Uterus (tissue), 4 donors: ENCODE data around the gene MT1A. TPM values are rescaled to one million over a fixed set of nuclear protein-coding genes. Genes with fewer than 3 reads are reported as not detected.

Experiments
- DNase-seq, 2 donors: peaks; one replicate each; pipeline ENCODE4 v3.0.0-alpha.2; 2019 to 2020
- H3K27ac ChIP-seq, 2 donors: fragments of 200-600 bp; sonication (generic); 1 replicate in 1 of 2; 2 replicates in 1 of 2; pipeline ENCODE4 v1.5.1; 2016 to 2018
- H3K27me3 ChIP-seq, 2 donors: fragments of 200-600 bp; sonication (generic); one replicate each; pipeline ENCODE4 v1.5.1; 2018 to 2019; ENCODE audit warnings: control low read depth in 1 of 2
- H3K36me3 ChIP-seq, 2 donors: fragments of 200-600 bp; sonication (generic); one replicate each; pipeline ENCODE4 v1.5.1; 2019; ENCODE audit warnings: control low read depth in 1 of 2
- H3K4me1 ChIP-seq, 2 donors: fragments of 200-600 bp; sonication (generic); one replicate each; pipeline ENCODE4 v1.5.1; 2018 to 2019; ENCODE audit warnings: control low read depth in 1 of 2
- H3K4me3 ChIP-seq, 2 donors: fragments of 200-600 bp; sonication (generic); 1 replicate in 1 of 2; 2 replicates in 1 of 2; pipeline ENCODE4 v1.5.1; 2018 to 2019; ENCODE audit warnings: mild to moderate bottlenecking in 1 of 2
- H3K9me3 ChIP-seq, 2 donors: fragments of 200-600 bp; sonication (generic); one replicate each; pipeline ENCODE4 v1.5.1; 2019; ENCODE audit warnings: control low read depth in 1 of 2
- CTCF ChIP-seq, 4 experiments: fragments of 200-600 bp in 2 of 4; fragments of 450-650 bp in 2 of 4; sonication (generic) in 2 of 4; IDR thresholded peaks; one replicate each; pipeline ENCODE4 v1.5.1; 2016 to 2019; ENCODE audit warnings: antibody characterized with exemption in 4 of 4, mild to moderate bottlenecking in 2 of 4, moderate library complexity in 1 of 4
- POLR2A ChIP-seq, 2 donors: fragments of 450-650 bp; IDR thresholded peaks; one replicate each; pipeline ENCODE4 v1.6.1; 2016; ENCODE audit warnings: antibody characterized with exemption in 2 of 2, mild to moderate bottlenecking in 1 of 2, moderate library complexity in 1 of 2
- intact Hi-C: fragments of 100-400 bp; cut with DNase I; formaldehyde crosslinking; loops from one replicate; pipeline ENCODE4 v1.15.1; 2023; ENCODE audit warnings: low total_unique reads
- total RNA-seq, 4 donors: library from RNA; depleted of rRNA in 3 of 4; stranded (reverse); fragments of >200 nt in 3 of 4; gene quantifications; one replicate each; pipeline versions ENCODE4 v1.1.0 to v1.2.4, GENCODE V29; 2014 to 2023
- donor health status: DM: yes; HTN: yes; CAD: no.

Gene MT1A
- total RNA-seq, 4 donors from 2014 or later: 13.8 TPM; not detected in 3

DNA sequence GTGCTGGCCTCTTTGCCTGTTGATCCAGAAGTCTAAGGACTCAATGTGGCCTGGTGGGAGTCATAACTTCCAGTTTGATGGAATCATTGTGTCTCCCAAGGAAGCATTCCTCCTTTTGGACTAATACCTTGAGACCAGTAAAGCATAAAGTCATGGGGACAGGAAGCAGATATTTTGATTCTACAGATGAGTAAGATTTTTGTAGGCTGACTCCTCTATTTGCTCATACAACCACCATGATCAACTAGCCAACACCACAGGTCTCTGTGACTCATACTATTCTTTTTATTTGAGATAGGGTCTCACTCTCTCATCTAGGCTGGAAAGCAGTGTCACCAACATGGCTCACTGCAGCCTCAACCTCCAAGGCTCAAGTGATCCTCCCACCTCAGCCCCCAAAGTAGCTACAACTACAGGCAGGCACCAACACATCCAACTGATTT, 23.9 kb upstream of the MT1A start:
- Histone ChIP-seq H3K4me3 (no peak overlapping the region), H3K4me1 (peaks cover 6 to 7% of the 10 kb centered on the region in 2 donors), H3K36me3 (no peaks in the 10 kb centered on the region), H3K9me3 (no peaks in the 10 kb centered on the region), H3K27me3 (no peaks in the 10 kb centered on the region), H3K27ac (no peak overlapping the region)
- TF ChIP-seq CTCF (IDR thresholded peaks at IDR 0.05): no peak
- TF ChIP-seq POLR2A (IDR thresholded peaks at IDR 0.05): no peak
- intact Hi-C loops: no loop called here
- no peak for DNase-seq

- DNase-seq: no peak
- H3K4me1 ChIP-seq: peaks cover 3 to 6% of the 10 kb centered on the region in 2 donors
- no peak overlapping the region for H3K27ac ChIP-seq
- intact Hi-C loops: no loop called here
- H3K4me3 ChIP-seq: no peak overlapping the region
- H3K27me3 ChIP-seq: no peaks in the 10 kb centered on the region
- no peaks in the 10 kb centered on the region for H3K36me3 ChIP-seq
- no peak for TF ChIP-seq POLR2A (IDR thresholded peaks at IDR 0.05)
- no peak for TF ChIP-seq CTCF (IDR thresholded peaks at IDR 0.05)
- no peaks in the 10 kb centered on the region for H3K9me3 ChIP-seq
Measured at GRCh38 chr16:56615353-56615752, 23.1 kb upstream of the MT1A start.

- DNase-seq: no peak
- Histone ChIP-seq H3K27ac (no peak overlapping the region), H3K4me1 (peaks cover 0 to 6% of the 10 kb centered on the region in 2 donors), H3K4me3 (peak overlapping the region; percentile 4 to 31), H3K9me3 (no peaks in the 10 kb centered on the region), H3K27me3 (no peaks in the 10 kb centered on the region), H3K36me3 (no peaks in the 10 kb centered on the region)
- TF ChIP-seq CTCF (IDR thresholded peaks at IDR 0.05): no peak
- no peak for TF ChIP-seq POLR2A (IDR thresholded peaks at IDR 0.05)
- intact Hi-C loops: no loop called here
Measured at GRCh38 chr16:56616608-56617211, 21.8 kb upstream of the MT1A start.

DNA sequence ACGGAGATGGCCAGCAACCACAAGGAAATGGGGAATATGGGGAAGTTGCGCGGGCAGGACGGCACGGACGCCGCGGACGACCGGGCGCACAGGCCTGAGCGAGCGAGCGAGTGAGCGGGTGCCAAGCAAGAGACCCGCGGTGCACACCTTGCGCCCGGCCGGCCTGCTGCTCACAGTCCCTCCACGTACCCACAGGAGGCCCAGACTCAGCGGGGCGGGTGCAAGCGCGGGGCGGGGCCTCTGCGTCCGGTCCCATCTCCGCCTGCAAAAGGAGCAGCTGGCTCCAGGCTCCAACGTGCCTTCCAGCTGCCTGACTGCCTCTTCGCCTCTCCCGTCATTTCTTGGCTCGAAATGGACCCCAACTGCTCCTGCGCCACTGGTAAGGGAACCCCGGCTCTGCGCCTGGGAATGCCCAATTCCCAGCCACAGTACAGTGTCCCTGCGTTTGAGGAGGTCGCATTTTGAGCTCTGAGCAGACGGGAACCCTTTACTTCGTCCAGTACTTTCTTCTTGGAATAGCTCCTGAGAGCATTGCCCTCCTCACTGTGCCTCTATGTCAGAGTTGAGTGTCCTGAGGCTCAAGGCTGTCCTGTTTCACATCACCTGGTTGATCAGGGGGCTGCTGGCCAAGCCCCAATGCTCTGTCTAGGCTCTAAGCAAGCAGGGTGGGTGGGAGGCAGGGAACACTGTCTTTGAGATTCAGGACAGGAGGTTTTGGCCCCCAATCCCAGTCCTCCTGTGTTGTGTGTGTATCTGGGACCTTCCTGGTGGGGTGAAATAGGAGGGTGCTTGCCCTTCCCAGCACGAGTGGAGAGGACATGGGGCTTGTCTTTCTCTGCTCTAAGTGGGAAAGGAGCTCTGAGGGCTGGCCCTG, 21.0 kb upstream of the MT1A start:
- intact Hi-C loops: no loop called here
- Histone ChIP-seq H3K27me3 (no peaks in the 10 kb centered on the region), H3K9me3 (no peaks in the 10 kb centered on the region), H3K4me1 (peaks cover 0 to 6% of the 10 kb centered on the region in 2 donors), H3K4me3 (peak overlapping the region; percentile 4 to 31), H3K36me3 (no peaks in the 10 kb centered on the region), H3K27ac (peak overlapping the region in 1 of 2 donors; percentile 3)
- peak; percentile 65 to 75 for DNase-seq
- TF ChIP-seq CTCF (IDR thresholded peaks at IDR 0.05) (peak in 1 of 4 experiments; percentile 17), POLR2A (IDR thresholded peaks at IDR 0.05) (no peak)

GRCh38 chr16:56618138-56618537, 20.3 kb upstream of the MT1A start:
- Histone ChIP-seq H3K9me3 (no peaks in the 10 kb centered on the region), H3K27ac (no peak overlapping the region), H3K27me3 (no peaks in the 10 kb centered on the region), H3K4me3 (no peak overlapping the region), H3K4me1 (peaks cover 0 to 6% of the 10 kb centered on the region in 2 donors), H3K36me3 (no peaks in the 10 kb centered on the region)
- DNase-seq: no peak
- no peak for TF ChIP-seq POLR2A (IDR thresholded peaks at IDR 0.05)
- no peak for TF ChIP-seq CTCF (IDR thresholded peaks at IDR 0.05)
- intact Hi-C loops: no loop called here
